Fibroblast of peridontal ligament (primary cell): Measurements from ENCODE around the gene THRAP3.
"Not testable (repeated sequence)": the region's sequence is repeated elsewhere in the genome, so short reads cannot be mapped to it uniquely, and the experiment has no call there.

Experiments used
- DNase-seq: peaks from one replicate; pipeline ENCODE4 v3.0.0-alpha.2; 2010; ENCODE audit errors: extremely low read depth

The THRAP3 gene, protein sequence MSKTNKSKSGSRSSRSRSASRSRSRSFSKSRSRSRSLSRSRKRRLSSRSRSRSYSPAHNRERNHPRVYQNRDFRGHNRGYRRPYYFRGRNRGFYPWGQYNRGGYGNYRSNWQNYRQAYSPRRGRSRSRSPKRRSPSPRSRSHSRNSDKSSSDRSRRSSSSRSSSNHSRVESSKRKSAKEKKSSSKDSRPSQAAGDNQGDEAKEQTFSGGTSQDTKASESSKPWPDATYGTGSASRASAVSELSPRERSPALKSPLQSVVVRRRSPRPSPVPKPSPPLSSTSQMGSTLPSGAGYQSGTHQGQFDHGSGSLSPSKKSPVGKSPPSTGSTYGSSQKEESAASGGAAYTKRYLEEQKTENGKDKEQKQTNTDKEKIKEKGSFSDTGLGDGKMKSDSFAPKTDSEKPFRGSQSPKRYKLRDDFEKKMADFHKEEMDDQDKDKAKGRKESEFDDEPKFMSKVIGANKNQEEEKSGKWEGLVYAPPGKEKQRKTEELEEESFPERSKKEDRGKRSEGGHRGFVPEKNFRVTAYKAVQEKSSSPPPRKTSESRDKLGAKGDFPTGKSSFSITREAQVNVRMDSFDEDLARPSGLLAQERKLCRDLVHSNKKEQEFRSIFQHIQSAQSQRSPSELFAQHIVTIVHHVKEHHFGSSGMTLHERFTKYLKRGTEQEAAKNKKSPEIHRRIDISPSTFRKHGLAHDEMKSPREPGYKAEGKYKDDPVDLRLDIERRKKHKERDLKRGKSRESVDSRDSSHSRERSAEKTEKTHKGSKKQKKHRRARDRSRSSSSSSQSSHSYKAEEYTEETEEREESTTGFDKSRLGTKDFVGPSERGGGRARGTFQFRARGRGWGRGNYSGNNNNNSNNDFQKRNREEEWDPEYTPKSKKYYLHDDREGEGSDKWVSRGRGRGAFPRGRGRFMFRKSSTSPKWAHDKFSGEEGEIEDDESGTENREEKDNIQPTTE

DNA sequence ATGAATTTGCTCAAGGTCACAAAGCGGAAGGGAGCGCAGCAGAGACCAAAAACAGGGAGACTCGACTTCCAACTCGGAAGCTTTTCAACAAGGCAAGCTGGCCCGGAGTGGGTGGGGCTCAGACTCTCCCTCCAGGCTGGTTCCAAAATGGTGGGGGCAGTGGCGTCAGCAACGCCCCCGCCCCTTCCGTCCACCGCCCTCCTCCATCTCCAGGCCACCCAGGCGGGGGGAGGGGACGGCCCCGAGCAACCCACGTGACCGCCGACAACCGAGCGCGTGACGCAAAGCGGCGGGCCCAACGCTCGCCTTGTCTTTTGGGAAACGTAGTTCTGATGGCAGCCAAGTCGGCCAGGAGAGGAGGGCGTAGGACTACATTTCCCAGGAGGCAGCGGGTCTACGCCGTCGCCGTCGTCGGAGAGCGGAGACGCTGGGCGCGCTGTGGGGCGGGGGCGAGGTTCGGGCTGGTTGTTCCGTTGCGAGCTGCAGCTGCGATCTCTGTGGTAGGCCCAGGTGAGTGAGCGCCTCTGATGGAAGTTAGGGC lies at the start of gene THRAP3:
THRAP3 (plus strand) TSS at position 448 of the 541 bp plus-strand sequence. CDS start 58,121 bp downstream, outside the sequence.
- peak; percentile 99 for DNase-seq

DNA sequence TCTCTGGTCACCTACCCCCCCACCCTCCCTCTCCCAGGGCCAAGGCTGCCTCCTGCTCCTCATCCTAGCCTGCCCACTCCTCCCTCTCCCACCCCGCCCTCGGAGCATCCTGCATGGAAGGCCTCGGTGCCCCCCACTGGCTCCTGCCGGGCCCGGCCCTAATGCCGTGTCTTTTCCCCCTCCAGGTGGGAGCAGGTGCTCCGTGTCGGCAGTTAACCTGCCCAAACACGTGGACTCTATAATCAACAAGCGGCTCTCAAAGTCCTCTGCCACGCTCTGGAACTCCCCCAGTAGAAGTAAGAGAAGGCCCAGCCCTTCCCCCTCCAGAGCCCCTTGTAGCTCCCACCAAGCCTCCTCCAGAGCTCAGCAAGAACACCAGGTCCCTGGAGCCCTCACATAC lies 49.5 kb upstream of the THRAP3 start:
- DNase-seq = no peak

DNA sequence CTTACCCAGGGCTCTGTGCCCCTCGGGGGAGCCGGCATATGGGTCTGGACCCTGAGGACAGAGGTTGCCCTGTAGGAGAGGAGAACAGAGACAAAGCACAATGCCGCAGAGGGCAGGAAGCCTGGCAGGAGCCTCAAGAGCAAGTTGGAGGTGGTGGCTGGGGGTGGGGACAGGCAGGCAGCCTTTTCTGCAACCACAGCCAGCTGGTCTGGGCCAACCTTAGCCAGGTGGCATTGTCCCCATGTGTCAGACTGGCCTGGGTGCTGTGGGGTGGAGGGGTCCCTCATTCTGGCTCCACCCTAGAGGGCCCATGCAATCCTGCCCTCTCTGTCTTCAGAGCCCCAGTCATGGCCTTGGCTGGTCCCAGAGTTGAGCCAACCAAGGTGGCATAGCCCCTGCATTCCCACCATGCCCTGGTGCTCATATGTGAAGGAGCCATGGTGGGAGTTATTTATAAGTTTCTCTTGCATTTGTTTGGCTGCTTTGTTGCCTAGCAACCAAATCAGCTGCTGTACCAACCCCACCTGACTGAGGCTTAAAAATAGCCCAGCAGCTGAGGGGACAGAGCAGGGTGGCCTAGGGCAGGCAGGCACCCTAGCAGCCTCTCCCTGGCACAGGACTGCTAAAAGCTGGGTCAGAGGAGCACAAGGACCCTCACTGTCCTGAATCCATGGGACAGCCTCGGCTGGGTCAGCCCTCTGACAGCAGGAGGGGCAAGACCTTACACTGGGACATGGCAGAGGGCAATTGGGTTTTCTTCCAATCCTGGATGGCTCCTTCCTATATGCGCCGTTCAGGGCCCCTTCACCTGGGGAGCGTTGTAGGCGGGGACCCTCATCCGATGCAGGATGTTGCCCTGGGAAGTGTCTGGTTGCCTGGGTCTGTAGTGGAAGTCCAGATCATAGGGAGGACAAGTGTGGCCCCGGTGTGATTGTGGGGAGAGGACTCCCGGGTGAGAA lies 48.8 kb upstream of the THRAP3 start:
- peak; percentile 26 for DNase-seq

DNA sequence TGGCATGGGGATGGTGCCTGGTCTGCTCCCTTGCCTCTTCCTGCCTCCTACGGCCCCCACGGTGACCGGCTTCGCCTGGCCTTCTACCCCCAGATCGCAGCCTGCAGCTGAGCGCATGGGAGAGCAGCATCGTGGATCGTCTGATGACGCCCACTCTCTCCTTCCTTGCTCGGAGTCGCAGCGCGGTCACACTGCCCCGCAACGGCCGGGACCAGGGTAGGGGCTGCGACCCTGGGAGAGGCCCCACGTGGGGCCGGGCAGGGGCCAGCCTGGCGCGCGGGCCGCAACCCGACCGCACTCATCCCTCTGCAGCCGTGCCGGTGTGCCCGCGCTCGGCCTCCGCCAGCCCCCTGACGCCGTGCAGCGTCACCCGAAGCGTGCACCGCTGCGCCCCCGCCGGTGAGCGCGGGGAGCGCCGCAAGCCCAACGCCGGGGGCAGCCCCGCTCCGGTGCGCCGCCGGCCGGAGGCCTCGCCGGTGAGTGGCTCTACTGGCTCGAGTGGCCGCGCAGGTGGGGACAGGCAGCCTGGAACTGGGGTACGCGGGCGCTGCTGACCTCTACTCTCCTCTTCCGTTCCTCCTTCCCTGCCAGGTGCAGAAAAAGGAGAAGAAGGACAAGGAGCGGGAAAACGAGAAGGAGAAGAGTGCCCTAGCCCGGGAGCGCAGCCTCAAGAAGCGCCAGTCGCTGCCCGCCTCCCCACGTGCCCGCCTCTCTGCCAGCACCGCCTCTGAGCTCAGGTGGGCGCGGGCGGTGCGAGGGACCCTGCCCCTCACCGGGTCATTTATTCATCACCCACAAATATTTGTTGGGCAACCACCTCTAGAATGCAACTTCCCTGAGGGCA lies 47.9 kb upstream of the THRAP3 start:
- DNase-seq = no peak

DNA sequence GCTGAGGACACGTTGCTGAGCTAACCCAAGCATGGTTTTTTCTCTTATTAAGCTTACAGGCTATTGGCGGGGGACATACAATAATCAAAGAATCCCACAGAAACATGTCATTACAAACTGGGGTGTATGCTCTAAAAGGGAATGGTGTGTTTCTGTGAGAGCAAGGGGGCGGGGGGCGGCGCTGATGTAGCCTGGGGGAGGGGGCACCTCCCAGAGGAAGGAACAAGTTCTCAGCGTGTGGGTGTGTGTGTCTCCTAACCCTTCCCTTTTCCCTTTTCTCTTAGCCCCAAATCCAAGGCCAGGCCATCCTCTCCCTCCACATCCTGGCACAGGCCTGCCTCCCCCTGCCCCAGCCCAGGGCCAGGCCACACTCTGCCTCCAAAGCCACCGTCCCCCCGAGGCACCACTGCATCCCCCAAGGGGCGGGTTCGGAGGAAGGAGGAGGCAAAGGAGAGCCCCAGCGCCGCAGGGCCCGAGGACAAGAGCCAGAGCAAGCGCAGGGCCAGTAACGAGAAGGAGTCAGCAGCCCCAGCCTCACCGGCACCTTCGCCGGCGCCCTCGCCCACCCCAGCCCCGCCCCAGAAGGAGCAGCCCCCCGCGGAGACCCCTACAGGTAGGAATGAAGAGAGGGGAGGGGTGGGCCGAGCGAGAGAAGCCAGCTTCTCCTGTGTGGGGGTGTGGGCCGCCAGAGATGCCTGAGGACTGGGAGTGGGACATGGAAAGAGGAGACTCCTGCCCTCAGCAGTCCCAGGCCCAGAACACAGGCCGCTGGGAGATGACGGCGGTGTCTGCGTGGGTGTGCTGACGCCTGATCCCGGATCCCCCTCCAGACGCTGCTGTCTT lies 46.4 kb upstream of the THRAP3 start:
- DNase-seq = no peak

DNA sequence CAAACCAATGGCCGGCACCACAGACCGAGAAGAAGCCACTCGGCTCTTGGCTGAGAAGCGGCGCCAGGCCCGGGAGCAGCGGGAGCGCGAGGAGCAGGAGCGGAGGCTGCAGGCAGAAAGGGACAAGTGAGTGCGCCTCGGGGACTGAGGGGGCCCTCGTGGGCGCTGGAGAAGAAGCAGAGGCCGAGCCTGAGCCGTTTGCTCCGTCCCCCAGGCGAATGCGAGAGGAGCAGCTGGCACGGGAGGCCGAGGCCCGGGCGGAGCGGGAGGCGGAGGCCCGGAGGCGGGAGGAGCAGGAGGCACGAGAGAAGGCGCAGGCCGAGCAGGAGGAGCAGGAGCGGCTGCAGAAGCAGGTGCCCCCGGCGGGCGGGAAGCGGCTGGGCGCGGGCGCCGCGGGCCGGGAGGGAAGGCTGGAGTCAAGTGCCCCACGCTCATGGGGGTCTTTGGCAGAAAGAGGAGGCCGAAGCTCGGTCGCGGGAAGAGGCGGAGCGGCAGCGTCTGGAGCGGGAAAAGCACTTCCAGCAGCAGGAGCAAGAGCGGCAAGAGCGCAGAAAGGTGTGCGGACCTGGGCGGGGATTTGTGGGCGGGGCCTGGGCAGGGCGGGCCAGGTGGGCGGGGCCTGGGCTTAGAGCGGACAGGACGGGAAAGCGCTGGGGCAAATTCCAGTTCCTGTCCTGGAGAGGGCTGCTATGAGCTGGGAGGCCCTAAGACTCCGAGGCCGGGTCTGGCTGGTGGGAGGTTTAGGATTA lies 45.6 kb upstream of the THRAP3 start:
- no peak for DNase-seq

DNA sequence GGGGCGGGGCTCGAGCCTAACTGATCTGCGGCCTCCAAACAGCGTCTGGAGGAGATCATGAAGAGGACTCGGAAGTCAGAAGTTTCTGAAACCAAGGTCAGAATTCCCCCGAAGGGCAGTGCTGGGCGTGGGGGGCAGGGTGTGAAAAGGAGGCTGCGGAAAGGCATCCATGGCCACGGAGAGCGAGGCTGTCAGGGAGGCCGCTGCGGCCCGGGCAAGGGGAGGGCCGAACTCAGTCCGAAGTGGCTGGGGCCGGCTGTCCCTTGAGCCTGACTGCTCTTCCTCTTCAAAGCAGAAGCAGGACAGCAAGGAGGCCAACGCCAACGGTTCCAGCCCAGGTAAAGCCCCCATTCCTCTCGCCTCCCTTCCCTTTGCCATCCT lies 45.0 kb upstream of the THRAP3 start:
- no peak for DNase-seq

DNA sequence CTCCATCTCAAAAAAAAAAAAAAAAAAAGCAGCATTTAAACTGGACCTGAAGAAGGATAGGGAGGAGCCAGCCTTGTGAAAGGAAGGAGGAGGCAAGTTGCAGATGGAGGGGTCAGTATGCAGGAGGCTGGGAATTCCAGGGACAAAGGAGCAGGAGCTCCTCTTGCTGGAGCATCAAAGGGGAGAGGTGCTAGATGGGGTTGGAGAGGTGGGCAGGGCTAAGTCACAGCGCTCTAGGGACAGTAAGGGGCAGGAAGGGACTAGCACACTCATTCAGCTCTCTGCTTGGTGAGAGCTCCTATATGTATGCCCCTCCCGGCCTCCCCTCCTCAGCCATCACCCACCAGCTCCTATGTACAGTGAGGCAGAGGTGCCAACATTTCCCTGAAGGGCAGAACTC lies 41.5 kb upstream of the THRAP3 start:
- no peak for DNase-seq

DNA sequence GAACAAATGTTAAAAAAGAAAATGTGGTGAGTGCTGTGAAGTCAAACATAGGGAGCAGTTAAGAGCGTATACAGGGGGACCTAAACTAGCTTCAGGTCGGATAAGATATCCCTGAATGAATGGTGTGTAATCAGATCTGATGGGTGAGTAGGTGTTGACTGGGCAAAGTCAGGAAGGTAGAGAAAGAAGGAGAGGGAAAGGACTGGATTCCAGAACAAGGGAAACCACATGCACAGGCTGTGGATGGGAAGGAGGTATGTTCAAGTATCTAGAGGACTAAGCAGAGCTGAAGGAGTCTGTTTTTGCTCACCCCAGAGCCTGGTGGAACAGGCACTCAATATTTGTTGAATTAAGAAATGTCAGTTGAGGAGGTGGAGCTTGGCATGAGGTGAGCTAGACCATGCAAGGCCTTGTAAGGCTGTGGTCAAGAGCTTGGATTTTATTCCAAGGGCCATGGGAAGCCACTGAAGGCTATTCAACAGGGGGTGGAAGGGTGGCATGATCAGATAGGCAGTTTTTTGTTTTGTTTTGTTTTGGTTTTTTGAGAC lies 40.9 kb upstream of the THRAP3 start:
- peak; percentile 71 for DNase-seq

DNA sequence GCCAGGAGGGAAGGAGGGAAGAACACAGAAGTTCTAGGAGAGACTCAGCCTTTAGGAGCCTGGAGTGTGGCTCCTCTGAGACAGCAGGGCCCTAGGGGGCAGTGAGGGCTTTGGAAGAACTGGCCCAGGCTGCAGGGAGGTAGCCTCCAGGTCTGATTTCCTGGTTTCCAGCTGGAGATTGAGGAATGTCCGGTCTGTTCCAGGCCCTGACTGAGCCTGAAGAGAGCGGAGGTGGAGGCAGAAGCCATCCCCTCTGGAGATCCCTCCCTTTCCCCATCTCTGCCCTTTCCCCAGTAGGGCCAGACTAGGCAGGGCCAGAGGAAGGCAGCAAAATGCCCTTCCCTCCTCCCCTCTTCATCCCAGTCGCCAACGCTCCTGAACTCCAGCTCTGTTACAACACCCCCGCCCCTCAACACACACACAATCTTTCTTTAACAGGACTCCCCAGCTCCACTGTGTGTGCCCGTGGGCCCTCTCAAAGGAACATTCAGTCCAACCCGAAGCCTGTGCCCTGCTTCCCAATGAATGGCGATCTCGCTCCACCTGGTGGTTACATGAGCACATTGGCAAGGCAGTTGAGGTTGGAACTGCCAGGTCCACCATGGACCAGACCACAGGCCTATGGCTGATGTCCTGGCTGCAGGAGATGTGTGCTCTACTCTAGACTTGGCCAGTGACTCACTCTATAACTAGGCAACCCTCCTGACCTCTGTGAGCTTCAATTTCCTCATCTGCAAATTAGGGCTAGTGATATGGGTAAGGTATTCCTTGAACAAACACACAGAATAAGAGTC lies 36.2 kb upstream of the THRAP3 start:
- peak; percentile 91 for DNase-seq

DNA sequence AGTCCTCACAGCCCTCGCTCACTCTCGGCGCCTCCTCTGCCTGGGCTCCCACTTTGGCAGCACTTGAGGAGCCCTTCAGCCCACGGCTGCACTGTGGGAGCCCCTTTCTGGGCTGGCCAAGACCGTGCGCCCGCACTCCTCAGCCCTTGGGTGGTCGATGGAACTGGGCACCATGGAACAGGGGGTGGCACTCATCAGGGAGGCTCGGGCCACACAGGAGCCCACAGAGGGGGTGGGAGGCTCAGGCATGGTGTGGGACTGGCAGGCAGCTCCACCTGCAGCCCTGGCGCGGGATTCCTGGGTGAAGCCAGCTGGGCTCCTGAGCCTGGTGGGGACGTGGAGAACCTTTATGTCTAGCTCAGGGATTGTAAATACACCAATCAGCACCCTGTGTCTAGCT lies 27.4 kb upstream of the THRAP3 start:
- not testable (repeated sequence) for DNase-seq

DNA sequence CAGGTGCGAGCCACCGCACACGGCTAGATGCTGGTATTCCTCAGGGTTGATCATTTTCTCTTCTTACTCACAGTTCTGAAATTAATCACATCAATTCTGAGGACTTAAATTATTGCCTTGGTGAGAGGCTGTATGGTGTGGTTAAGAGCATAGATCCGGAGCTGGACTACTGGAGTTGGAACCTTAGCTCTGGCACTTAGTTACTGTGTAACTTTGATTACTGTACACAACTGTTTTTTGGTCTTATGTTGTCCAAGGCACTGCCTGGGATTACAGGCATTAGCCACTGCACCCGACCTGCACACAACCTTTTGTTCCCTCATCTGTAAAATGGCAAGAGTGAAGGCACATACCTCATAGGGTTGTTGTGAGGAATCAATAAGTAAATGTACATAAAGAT lies 25.6 kb upstream of the THRAP3 start:
- DNase-seq = no peak

DNA sequence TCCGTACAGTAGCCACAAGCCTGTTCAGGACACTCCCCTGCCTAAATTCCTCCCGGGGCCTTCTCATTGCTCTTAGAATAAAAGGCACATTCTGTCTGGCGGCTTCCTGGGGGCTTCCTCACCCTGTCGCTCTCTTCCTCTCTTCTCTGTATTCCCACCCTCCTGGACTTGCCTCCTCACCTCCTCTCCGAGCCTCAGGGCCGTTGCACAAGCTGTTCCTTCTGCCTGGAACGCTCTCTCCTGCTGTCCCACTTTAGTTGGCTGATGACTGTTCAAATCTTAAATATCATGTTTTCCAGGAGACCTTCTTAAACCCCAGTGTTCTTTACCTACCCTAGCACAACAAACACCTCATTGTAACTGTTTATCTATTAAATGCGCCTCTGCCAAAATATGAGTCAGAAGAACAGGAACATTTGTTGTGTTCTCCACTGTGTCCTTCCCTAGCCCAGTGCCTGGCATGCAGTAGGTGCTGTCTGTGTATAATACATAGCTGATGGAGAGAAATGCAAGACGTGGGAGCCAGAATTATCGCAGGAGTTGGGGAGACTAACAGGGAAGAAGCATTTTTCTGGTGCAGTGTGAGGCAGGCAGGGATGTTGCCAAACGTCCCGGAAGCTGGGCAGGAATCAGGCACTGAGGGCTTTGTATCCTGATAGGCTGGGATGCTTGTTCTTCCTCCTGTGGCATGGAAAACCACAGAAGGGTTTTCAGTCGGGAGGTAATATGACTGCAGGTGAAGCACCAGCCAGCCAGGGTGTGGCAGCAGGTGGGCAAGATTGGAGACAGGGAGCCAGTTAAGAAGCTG lies 24.1 kb upstream of the THRAP3 start:
- DNase-seq = no peak

DNA sequence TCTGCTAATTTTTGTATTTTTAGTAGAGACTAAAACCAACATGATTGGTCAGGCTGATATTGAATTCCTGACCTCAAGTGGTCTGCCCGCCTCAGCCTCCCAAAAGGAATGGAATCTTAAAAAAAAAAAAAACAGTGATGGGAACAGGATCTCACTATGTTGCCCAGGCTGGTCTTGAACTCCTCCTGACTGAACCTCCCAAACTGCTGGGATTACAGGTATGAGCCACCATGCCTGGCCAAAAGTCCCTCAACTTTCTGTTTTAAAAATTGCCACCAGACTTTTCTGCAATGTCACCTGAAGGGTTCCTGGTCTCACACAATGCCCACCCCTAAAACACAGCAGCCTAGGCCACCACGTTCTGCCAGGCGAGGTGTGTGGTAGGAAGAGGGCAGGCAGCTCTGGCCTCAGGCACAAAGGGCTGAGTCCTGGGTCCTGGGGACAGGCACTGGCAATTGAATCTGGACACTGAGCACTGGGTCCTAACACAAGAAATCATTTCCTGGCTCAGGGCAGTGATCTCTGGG lies 21.2 kb upstream of the THRAP3 start:
- no peak for DNase-seq

DNA sequence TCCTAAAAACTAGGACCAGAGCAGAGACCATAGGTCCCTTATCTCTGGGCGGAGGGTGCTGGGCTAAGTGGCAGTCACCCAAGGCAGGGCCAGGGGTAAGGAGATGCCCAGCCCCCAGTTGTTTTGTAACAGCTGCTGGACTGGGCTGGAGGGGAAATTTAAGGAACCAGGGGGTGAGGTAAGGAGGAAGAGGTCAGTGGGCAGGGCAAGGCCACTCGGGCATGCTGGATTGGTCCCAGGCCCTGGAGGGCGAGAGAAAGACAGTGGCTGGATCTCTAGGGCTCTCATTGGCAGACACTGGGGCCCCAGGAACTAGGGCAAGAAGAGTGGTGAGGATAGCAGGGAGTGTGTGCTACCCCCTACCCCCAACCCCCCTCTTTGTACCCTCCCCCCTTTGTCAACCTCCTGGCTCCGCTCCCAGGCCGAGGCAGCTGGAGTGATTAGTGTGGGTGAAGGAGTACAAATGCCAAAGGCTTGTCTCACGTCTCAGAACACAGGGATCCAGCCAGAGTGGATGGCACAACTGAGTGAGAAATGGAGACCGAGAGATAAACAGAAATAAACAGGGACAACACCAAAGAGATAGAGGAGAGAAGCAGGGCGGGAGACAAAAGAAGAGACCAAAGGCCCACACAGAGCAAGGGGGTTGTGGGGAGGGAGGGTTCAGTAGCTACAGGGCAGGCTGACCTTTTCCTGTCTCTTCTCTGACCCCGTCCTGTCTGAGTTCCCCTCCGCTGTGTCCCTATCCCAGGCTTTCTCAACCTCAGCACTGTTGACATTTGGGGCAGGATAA lies 20.5 kb upstream of the THRAP3 start:
- peak; percentile 64 for DNase-seq
